ENCODE measurements around the gene PDCL3.
A peak's percentile ranks its signal among the peaks of the same experiment; 100 is the strongest.

Gene PDCL3

DNA sequence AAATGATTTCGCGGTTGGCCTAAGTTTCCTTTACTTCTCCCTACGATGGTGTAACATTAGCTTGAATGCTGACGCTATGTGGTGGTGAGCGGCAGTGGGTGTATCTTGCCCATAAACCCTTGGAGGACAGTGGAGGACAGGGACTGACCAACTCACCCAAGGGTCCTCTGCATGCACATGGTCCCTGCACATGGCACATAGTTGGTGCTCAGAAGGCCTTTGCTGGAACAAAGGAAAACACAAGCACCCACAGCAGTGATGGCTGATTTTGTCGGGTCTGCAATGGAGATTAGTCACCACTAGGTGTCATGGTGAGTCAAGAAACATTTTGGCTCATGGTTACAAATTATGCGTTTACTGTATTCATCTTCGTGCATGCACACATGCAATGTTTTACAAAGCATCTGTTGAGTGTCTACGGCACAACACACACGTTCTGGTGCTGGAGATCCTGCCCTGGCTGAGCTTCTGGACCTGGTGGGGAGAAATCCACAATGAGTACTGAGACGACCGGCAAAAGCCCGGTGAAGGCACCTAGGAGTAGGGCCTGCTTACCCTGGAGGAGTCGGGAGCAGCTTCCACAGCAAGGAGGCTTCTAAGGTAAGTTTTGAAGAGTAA is 44.0 kb downstream of the PDCL3 start:
- no peak overlapping the region for H3K23ac ChIP-seq (ENCODE audit: low read depth, low read length, poor library complexity)
- peaks cover under 1 to 8% of the 10 kb centered on the region in 2 donors for H3K4me1 ChIP-seq (ENCODE audit: control insufficient read depth in 2 of 2, insufficient read depth in 1 of 2, low read depth in 1 of 2, low read length in 2 of 2)
- H3K36me3 ChIP-seq (replicated peaks in 1 of 2; ENCODE audit: control insufficient read depth in 2 of 2, insufficient read depth in 2 of 2, low read length in 2 of 2): no peaks in the 10 kb centered on the region
- H2BK15ac ChIP-seq (ENCODE audit: low read length): no peak overlapping the region
- no peak overlapping the region for H2BK120ac ChIP-seq (ENCODE audit: low read depth, low read length)
- no CpG with 5 or more reads among the region's 14 CpGs for WGBS, 2 donors (ENCODE audit: extremely low coverage in 2 of 2, insufficient read length in 2 of 2, insufficient replicate concordance in 1 of 2)
- H3K27ac ChIP-seq (replicated peaks; ENCODE audit: low read length): no peak overlapping the region
- no peak overlapping the region for H2BK12ac ChIP-seq (ENCODE audit: low read length)
- no peak overlapping the region for H2BK5ac ChIP-seq (ENCODE audit: low read length)
- no peak overlapping the region for H3K9ac ChIP-seq (ENCODE audit: low read depth, low read length, poor library complexity)
- H3K4me2 ChIP-seq (ENCODE audit: insufficient read depth, low read length, poor library complexity, severe bottlenecking): no peak overlapping the region
- peak; percentile 40 for DNase-seq (ENCODE audit: low spot score)
- H3K27me3 ChIP-seq (ENCODE audit: control insufficient read depth in 3 of 3, insufficient read depth in 3 of 3, low read depth in 1 of 3, low read length in 3 of 3): peaks cover 0 to 6% (median 0%) of the 10 kb centered on the region in 3 experiments
- H3K18ac ChIP-seq (ENCODE audit: low read length): no peak overlapping the region
- no peak overlapping the region for H4K91ac ChIP-seq (ENCODE audit: low read depth, low read length, poor library complexity)
- H2AK5ac ChIP-seq (ENCODE audit: low read depth, low read length): no peak overlapping the region
- H3K4ac ChIP-seq (ENCODE audit: low read length): peak overlapping the region; percentile 14
- H4K8ac ChIP-seq (ENCODE audit: low read depth, low read length): no peak overlapping the region
- no peak overlapping the region for H3K14ac ChIP-seq (ENCODE audit: low read length)
- H2AFZ ChIP-seq (ENCODE audit: low read length): peak overlapping the region; percentile 58
- no peak overlapping the region for H3K4me3 ChIP-seq (ENCODE audit: low read length in 2 of 2)
- no peaks in the 10 kb centered on the region for H3K9me3 ChIP-seq (replicated peaks in 1 of 2; ENCODE audit: control insufficient read depth in 2 of 2, insufficient read depth in 1 of 2, low read depth in 1 of 2, low read length in 2 of 2)
- H3K79me1 ChIP-seq (ENCODE audit: low read depth, low read length): no peaks in the 10 kb centered on the region

DNA sequence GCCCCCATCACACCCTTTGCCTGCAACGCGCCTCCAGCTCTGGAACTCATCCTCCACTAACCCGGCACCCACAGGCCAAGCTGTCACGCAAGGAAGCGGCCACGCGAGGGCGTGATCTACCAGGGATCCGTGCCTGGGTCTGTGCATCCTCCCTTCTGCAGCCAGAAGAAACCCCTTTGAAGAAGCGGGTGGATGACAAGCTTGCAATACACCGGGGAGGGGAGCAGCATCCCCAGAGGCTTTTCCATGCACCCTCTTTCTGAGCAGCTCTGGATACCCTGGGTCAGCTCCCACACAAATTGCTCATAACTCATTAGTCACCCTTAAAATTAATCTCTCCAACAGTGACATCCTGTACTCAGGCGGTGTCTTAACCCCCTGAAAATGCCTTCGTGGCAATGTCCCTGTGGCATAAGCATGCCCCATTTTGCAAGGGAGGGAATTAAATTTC is 47.6 kb downstream of the PDCL3 start:
- no peak overlapping the region for H2AFZ ChIP-seq (ENCODE audit: low read length)
- H3K14ac ChIP-seq (ENCODE audit: low read length): no peak overlapping the region
- WGBS, 2 donors (ENCODE audit: extremely low coverage in 2 of 2, insufficient read length in 2 of 2, insufficient replicate concordance in 1 of 2): no CpG with 5 or more reads among the region's 13 CpGs
- no peaks in the 10 kb centered on the region for H3K79me1 ChIP-seq (ENCODE audit: low read depth, low read length)
- no peak overlapping the region for H4K91ac ChIP-seq (ENCODE audit: low read depth, low read length, poor library complexity)
- H2BK120ac ChIP-seq (ENCODE audit: low read depth, low read length): no peak overlapping the region
- H3K36me3 ChIP-seq (replicated peaks in 1 of 2; ENCODE audit: control insufficient read depth in 2 of 2, insufficient read depth in 2 of 2, low read length in 2 of 2): no peaks in the 10 kb centered on the region
- no peak overlapping the region for H3K27ac ChIP-seq (replicated peaks; ENCODE audit: low read length)
- no peaks in the 10 kb centered on the region for H3K9me3 ChIP-seq (replicated peaks in 1 of 2; ENCODE audit: control insufficient read depth in 2 of 2, insufficient read depth in 1 of 2, low read depth in 1 of 2, low read length in 2 of 2)
- peaks cover 0 to 2% of the 10 kb centered on the region in 2 donors for H3K4me1 ChIP-seq (ENCODE audit: control insufficient read depth in 2 of 2, insufficient read depth in 1 of 2, low read depth in 1 of 2, low read length in 2 of 2)
- no peak overlapping the region for H3K4me3 ChIP-seq (ENCODE audit: low read length in 2 of 2)
- no peak overlapping the region for H3K23ac ChIP-seq (ENCODE audit: low read depth, low read length, poor library complexity)
- no peak overlapping the region for H2BK5ac ChIP-seq (ENCODE audit: low read length)
- peak; percentile 48 for DNase-seq (ENCODE audit: low spot score)
- no peak overlapping the region for H2BK12ac ChIP-seq (ENCODE audit: low read length)
- peaks cover 0 to 8% (median 0%) of the 10 kb centered on the region in 3 experiments for H3K27me3 ChIP-seq (ENCODE audit: control insufficient read depth in 3 of 3, insufficient read depth in 3 of 3, low read depth in 1 of 3, low read length in 3 of 3)
- no peak overlapping the region for H3K9ac ChIP-seq (ENCODE audit: low read depth, low read length, poor library complexity)
- no peak overlapping the region for H3K18ac ChIP-seq (ENCODE audit: low read length)
- H3K4ac ChIP-seq (ENCODE audit: low read length): no peak overlapping the region
- no peak overlapping the region for H2AK5ac ChIP-seq (ENCODE audit: low read depth, low read length)
- no peak overlapping the region for H3K4me2 ChIP-seq (ENCODE audit: insufficient read depth, low read length, poor library complexity, severe bottlenecking)
- H4K8ac ChIP-seq (ENCODE audit: low read depth, low read length): no peak overlapping the region
- no peak overlapping the region for H2BK15ac ChIP-seq (ENCODE audit: low read length)

- Histone ChIP-seq H3K14ac (ENCODE audit: low read length) (peak overlapping the region; percentile 32), H3K23ac (ENCODE audit: low read depth, low read length, poor library complexity) (no peak overlapping the region), H3K4me3 (ENCODE audit: low read length in 2 of 2) (peak overlapping the region in 1 of 2 donors; percentile 26), H3K4ac (ENCODE audit: low read length) (no peak overlapping the region), H2AFZ (ENCODE audit: low read length) (no peak overlapping the region), H3K9me3 (replicated peaks in 1 of 2; ENCODE audit: control insufficient read depth in 2 of 2, insufficient read depth in 1 of 2, low read depth in 1 of 2, low read length in 2 of 2) (no peaks in the 10 kb centered on the region), H3K9ac (ENCODE audit: low read depth, low read length, poor library complexity) (no peak overlapping the region), H3K27me3 (ENCODE audit: control insufficient read depth in 3 of 3, insufficient read depth in 3 of 3, low read depth in 1 of 3, low read length in 3 of 3) (peaks cover 0 to 8% (median 0%) of the 10 kb centered on the region in 3 experiments), H3K27ac (replicated peaks; ENCODE audit: low read length) (no peak overlapping the region), H2BK5ac (ENCODE audit: low read length) (no peak overlapping the region), H2BK12ac (ENCODE audit: low read length) (no peak overlapping the region), H4K91ac (ENCODE audit: low read depth, low read length, poor library complexity) (no peak overlapping the region), H3K18ac (ENCODE audit: low read length) (peak overlapping the region; percentile 29), H2AK5ac (ENCODE audit: low read depth, low read length) (no peak overlapping the region), H3K4me2 (ENCODE audit: insufficient read depth, low read length, poor library complexity, severe bottlenecking) (no peak overlapping the region), H3K4me1 (ENCODE audit: control insufficient read depth in 2 of 2, insufficient read depth in 1 of 2, low read depth in 1 of 2, low read length in 2 of 2) (peaks cover 0 to 2% of the 10 kb centered on the region in 2 donors), H3K36me3 (replicated peaks in 1 of 2; ENCODE audit: control insufficient read depth in 2 of 2, insufficient read depth in 2 of 2, low read length in 2 of 2) (no peaks in the 10 kb centered on the region), H3K79me1 (ENCODE audit: low read depth, low read length) (no peaks in the 10 kb centered on the region), H4K8ac (ENCODE audit: low read depth, low read length) (no peak overlapping the region), H2BK120ac (ENCODE audit: low read depth, low read length) (no peak overlapping the region), H2BK15ac (ENCODE audit: low read length) (peak overlapping the region; percentile 21)
- no peak for DNase-seq (ENCODE audit: low spot score)
- WGBS, 2 donors (ENCODE audit: extremely low coverage in 2 of 2, insufficient read length in 2 of 2, insufficient replicate concordance in 1 of 2): no CpG with 5 or more reads among the region's 24 CpGs
Observed at GRCh38 chr2:100611079-100612029, 48.6 kb downstream of the PDCL3 start.

Data from neuronal stem cell (in vitro differentiated cells).